GM19193 (cell line): ENCODE measurements around the gene NPPA.

Source experiments
- POLR2A ChIP-seq: IDR thresholded peaks from 4 replicates; pipeline ENCODE4 v1.6.1; 2011; ENCODE audit not compliant: insufficient read depth, insufficient read length; ENCODE audit errors: extremely low read depth

Gene NPPA

GRCh38 chr1:11847667-11848372 lies at the start of gene NPPA:
Gene NPPA (minus strand): TSS chr1:11847783. CDS start chr1:11847684, 99 bp downstream.
- no peak for TF ChIP-seq POLR2A

GRCh38 chr1:11893907-11894251 lies 46.3 kb upstream of the NPPA start:
- TF ChIP-seq POLR2A = no peak

- no peak for TF ChIP-seq POLR2A
Observed at GRCh38 chr1:11891433-11892186, 44.0 kb upstream of the NPPA start.

- TF ChIP-seq POLR2A = no peak
Observed at GRCh38 chr1:11888877-11889208, 41.3 kb upstream of the NPPA start.

- TF ChIP-seq POLR2A = no peak
Observed at GRCh38 chr1:11888206-11888876, 40.8 kb upstream of the NPPA start.

GRCh38 chr1:11887666-11888007 lies 40.1 kb upstream of the NPPA start:
- no peak for TF ChIP-seq POLR2A

- no peak for TF ChIP-seq POLR2A
Observed at GRCh38 chr1:11886986-11887665, 39.5 kb upstream of the NPPA start.

GRCh38 chr1:11885916-11886315 lies 38.3 kb upstream of the NPPA start:
- no peak for TF ChIP-seq POLR2A

GRCh38 chr1:11882814-11883538 lies 35.4 kb upstream of the NPPA start:
- TF ChIP-seq POLR2A = no peak

- TF ChIP-seq POLR2A = no peak
Observed at GRCh38 chr1:11881749-11882441, 34.3 kb upstream of the NPPA start.

- TF ChIP-seq POLR2A = no peak
Observed at GRCh38 chr1:11880911-11881748, 33.5 kb upstream of the NPPA start.

GRCh38 chr1:11880181-11880575 lies 32.6 kb upstream of the NPPA start:
- no peak for TF ChIP-seq POLR2A
